ENCODE data around the gene GAS7. TPM values are rescaled to one million over a fixed set of nuclear protein-coding genes. Genes with fewer than 3 reads are reported as not detected.

The GAS7 gene
- total and polyA plus RNA-seq, 2 donors (not counting 1 experiment from before 2014, with no cell fraction given): 3.4 to 13.6 TPM

- TF ChIP-seq CTCF (IDR thresholded peaks at IDR 0.05) (no peak), EZH2 (IDR thresholded peaks at IDR 0.05; ENCODE audit: borderline replicate concordance, insufficient read depth, low read depth, low read length, poor library complexity, severe bottlenecking) (no peak)
- DNase-seq: no peak
- CTCF ChIA-PET: no interaction called here
- H3K4me1 Mint-ChIP-seq: no peaks in the 10 kb centered on the region
- Histone ChIP-seq H4K20me1 (ENCODE audit: control insufficient read depth, insufficient read depth, low read length, poor library complexity, severe bottlenecking) (no peaks in the 10 kb centered on the region), H3K36me3 (replicated peaks in 1 of 2; ENCODE audit: control extremely low read depth in 1 of 2, control insufficient read depth in 1 of 2, extremely low read depth in 1 of 2, insufficient read depth in 2 of 2, low read length in 1 of 2) (no peaks in the 10 kb centered on the region), H3K4me1 (ENCODE audit: control insufficient read depth in 2 of 2, insufficient read depth in 2 of 2, low read length in 2 of 2) (no peaks in the 10 kb centered on the region), H3K9me3 (ENCODE audit: control extremely low read depth in 1 of 3, control insufficient read depth in 2 of 3, insufficient read depth in 1 of 3, low read length in 2 of 3) (peaks cover 0 to 24% (median 0%) of the 10 kb centered on the region in 3 donors), H3K27me3 (replicated peaks in 1 of 4; ENCODE audit: control extremely low read depth in 1 of 4, control insufficient read depth in 3 of 4, insufficient read depth in 4 of 4, low read length in 3 of 4) (peaks cover 0 to 9% (median 0%) of the 10 kb centered on the region in 4 experiments), H3K4me2 (replicated peaks; ENCODE audit: low read depth, low read length, poor library complexity, severe bottlenecking) (no peak overlapping the region), H3K9ac (ENCODE audit: low read length) (no peak overlapping the region), H2AFZ (ENCODE audit: insufficient read depth, low read depth, low read length, poor library complexity, severe bottlenecking) (no peak overlapping the region), H3K4me3 (ENCODE audit: control extremely low read depth in 1 of 5, extremely low read depth in 1 of 5, insufficient read depth in 1 of 5, low read depth in 2 of 5, low read length in 4 of 5) (no peak overlapping the region), H3K79me2 (ENCODE audit: control insufficient read depth, insufficient read depth, low read length) (no peaks in the 10 kb centered on the region), H3K27ac (ENCODE audit: low read length in 2 of 2) (no peak overlapping the region)
- no peak overlapping the region for H3K4me3 Mint-ChIP-seq
- peaks cover 4% of the 10 kb centered on the region for H3K27me3 Mint-ChIP-seq
- intact Hi-C loops (cut with micrococcal nuclease): no loop called here
- ATAC-seq (ENCODE audit: low read depth): no peak
- H3K27ac Mint-ChIP-seq: no peak overlapping the region
- H3K9me3 Mint-ChIP-seq (ENCODE audit: insufficient read depth): peaks cover 2% of the 10 kb centered on the region
- 20% methylated on average over 1 of the region's 1 CpG for WGBS (ENCODE audit: insufficient coverage)
- POLR2A ChIA-PET: no interaction called here
These were observed 332.8 kb downstream of the GAS7 start for GRCh38 chr17:9865586-9865985.

GRCh38 chr17:9862949-9863348 lies 335.5 kb downstream of the GAS7 start:
- CTCF ChIA-PET: no interaction called here
- Histone ChIP-seq H3K4me1 (ENCODE audit: control insufficient read depth in 2 of 2, insufficient read depth in 2 of 2, low read length in 2 of 2) (no peaks in the 10 kb centered on the region), H3K4me3 (ENCODE audit: control extremely low read depth in 1 of 5, extremely low read depth in 1 of 5, insufficient read depth in 1 of 5, low read depth in 2 of 5, low read length in 4 of 5) (no peak overlapping the region), H3K27ac (ENCODE audit: low read length in 2 of 2) (no peak overlapping the region), H4K20me1 (ENCODE audit: control insufficient read depth, insufficient read depth, low read length, poor library complexity, severe bottlenecking) (no peaks in the 10 kb centered on the region), H3K27me3 (replicated peaks in 1 of 4; ENCODE audit: control extremely low read depth in 1 of 4, control insufficient read depth in 3 of 4, insufficient read depth in 4 of 4, low read length in 3 of 4) (peaks cover 0 to 9% (median 0%) of the 10 kb centered on the region in 4 experiments), H3K79me2 (ENCODE audit: control insufficient read depth, insufficient read depth, low read length) (no peaks in the 10 kb centered on the region), H3K4me2 (replicated peaks; ENCODE audit: low read depth, low read length, poor library complexity, severe bottlenecking) (no peak overlapping the region), H3K36me3 (replicated peaks in 1 of 2; ENCODE audit: control extremely low read depth in 1 of 2, control insufficient read depth in 1 of 2, extremely low read depth in 1 of 2, insufficient read depth in 2 of 2, low read length in 1 of 2) (no peaks in the 10 kb centered on the region), H3K9me3 (ENCODE audit: control extremely low read depth in 1 of 3, control insufficient read depth in 2 of 3, insufficient read depth in 1 of 3, low read length in 2 of 3) (peaks cover 0 to 29% (median 0%) of the 10 kb centered on the region in 3 donors), H2AFZ (ENCODE audit: insufficient read depth, low read depth, low read length, poor library complexity, severe bottlenecking) (no peak overlapping the region), H3K9ac (ENCODE audit: low read length) (no peak overlapping the region)
- Mint-ChIP-seq H3K9me3 (ENCODE audit: insufficient read depth) (peaks cover 4% of the 10 kb centered on the region), H3K27me3 (peaks cover 4% of the 10 kb centered on the region), H3K27ac (no peak overlapping the region), H3K4me1 (no peaks in the 10 kb centered on the region), H3K4me3 (no peak overlapping the region)
- DNase-seq: no peak
- TF ChIP-seq CTCF (IDR thresholded peaks at IDR 0.05) (no peak), EZH2 (IDR thresholded peaks at IDR 0.05; ENCODE audit: borderline replicate concordance, insufficient read depth, low read depth, low read length, poor library complexity, severe bottlenecking) (no peak)
- POLR2A ChIA-PET: no interaction called here
- WGBS (ENCODE audit: insufficient coverage): 92% methylated on average over 3 of the region's 4 CpGs
- ATAC-seq (ENCODE audit: low read depth): no peak
- intact Hi-C loops (cut with micrococcal nuclease): no loop called here

Data from B cell (primary cell).